ENCODE results near the gene ASF1A. TPM values are rescaled to one million over a fixed set of nuclear protein-coding genes. Genes with fewer than 3 reads are reported as not detected.

The ASF1A gene
- polyA plus RNA-seq, 1 donor from 2014 or later = 65.6 TPM

DNA sequence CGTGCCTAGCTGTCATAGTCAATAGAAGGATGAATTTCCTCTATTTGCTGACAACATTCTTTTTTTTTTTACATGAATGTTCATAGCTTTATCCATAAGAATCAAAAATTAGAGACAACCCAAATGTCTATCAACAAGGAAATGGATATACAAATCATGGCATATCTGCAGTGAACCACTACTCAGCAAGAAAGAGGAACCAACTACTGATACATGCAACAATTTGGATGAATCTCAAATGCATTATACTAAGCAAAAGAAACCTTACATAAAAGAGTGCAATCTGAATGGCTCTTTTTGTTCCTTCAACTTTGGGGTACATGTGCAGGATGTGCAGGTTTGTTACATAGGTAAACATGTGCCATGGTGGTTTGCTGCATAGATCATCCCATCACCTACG, 58.7 kb downstream of the ASF1A start:
- H3F3A ChIP-seq (ENCODE audit: insufficient read depth, low read length, poor library complexity, severe bottlenecking) = no peaks in the 10 kb centered on the region
- H4K20me1 ChIP-seq (ENCODE audit: insufficient read depth) = no peaks in the 10 kb centered on the region
- no peaks in the 10 kb centered on the region for H3K79me2 ChIP-seq (replicated peaks; ENCODE audit: insufficient read depth, low read length)
- H3K9ac ChIP-seq (ENCODE audit: low read length) = no peak overlapping the region
- H2AFZ ChIP-seq (ENCODE audit: low read depth, low read length) = no peak overlapping the region
- no peaks in the 10 kb centered on the region for H3K36me3 ChIP-seq (ENCODE audit: insufficient read depth, low read length)
- no peak overlapping the region for H3K27ac ChIP-seq (ENCODE audit: low read length)
- no peaks in the 10 kb centered on the region for H3K9me2 ChIP-seq (ENCODE audit: insufficient read depth, low read length)
- no peak overlapping the region for H3K4me2 ChIP-seq (ENCODE audit: low read length)
- H3K27me3 ChIP-seq (ENCODE audit: insufficient read depth, low read depth, low read length) = no peaks in the 10 kb centered on the region
- no peak overlapping the region for H3K4me3 ChIP-seq (ENCODE audit: low read length)
- TF ChIP-seq REST (IDR thresholded peaks at IDR 0.05; ENCODE audit: borderline replicate concordance) (no peak), MXI1 (conservative IDR thresholded peaks at IDR 0.05; ENCODE audit: poor library complexity, severe bottlenecking) (no peak), POLR2AphosphoS5 (IDR thresholded peaks at IDR 0.05) (no peak), CTCF (IDR thresholded peaks at IDR 0.05; ENCODE audit: poor library complexity, severe bottlenecking) (no peak)
- no peaks in the 10 kb centered on the region for H3K9me3 ChIP-seq (ENCODE audit: low read length)

GRCh38 chr6:118953391-118953790, 59.4 kb downstream of the ASF1A start:
- TF ChIP-seq CTCF (IDR thresholded peaks at IDR 0.05; ENCODE audit: poor library complexity, severe bottlenecking) (no peak), EZH2 (IDR thresholded peaks at IDR 0.05; ENCODE audit: borderline replicate concordance, insufficient read depth, low read length, poor library complexity, severe bottlenecking) (no peak), POLR2AphosphoS5 (IDR thresholded peaks at IDR 0.05) (no peak), TAF1 (IDR thresholded peaks at IDR 0.05; ENCODE audit: low read depth) (no peak)
- H3F3A ChIP-seq (ENCODE audit: insufficient read depth, low read length, poor library complexity, severe bottlenecking) = no peaks in the 10 kb centered on the region
- H3K9ac ChIP-seq (ENCODE audit: low read length) = no peak overlapping the region
- H3K27ac ChIP-seq (ENCODE audit: low read length) = no peak overlapping the region
- no peaks in the 10 kb centered on the region for H3K9me3 ChIP-seq (ENCODE audit: low read length)
- H3K36me3 ChIP-seq (ENCODE audit: insufficient read depth, low read length) = no peaks in the 10 kb centered on the region
- no peaks in the 10 kb centered on the region for H3K9me2 ChIP-seq (ENCODE audit: insufficient read depth, low read length)
- H2AFZ ChIP-seq (ENCODE audit: low read depth, low read length) = no peak overlapping the region
- no peaks in the 10 kb centered on the region for H3K79me2 ChIP-seq (replicated peaks; ENCODE audit: insufficient read depth, low read length)
- H4K20me1 ChIP-seq (ENCODE audit: insufficient read depth) = no peaks in the 10 kb centered on the region
- H3K4me3 ChIP-seq (ENCODE audit: low read length) = no peak overlapping the region
- no peaks in the 10 kb centered on the region for H3K27me3 ChIP-seq (ENCODE audit: insufficient read depth, low read depth, low read length)
- no peak overlapping the region for H3K4me2 ChIP-seq (ENCODE audit: low read length)

Other genes starting within 250 kb of the ASF1A start
- gene CEP85L, start 242.6 kb upstream of the ASF1A start, polyA plus RNA-seq = 16.0 and 17.0 TPM in 2 replicates
- 7.8 TPM in 2 replicates for gene MCM9, start 41.0 kb downstream of the ASF1A start, polyA plus RNA-seq
- gene FAM184A, start 184.5 kb downstream of the ASF1A start, polyA plus RNA-seq = 41.9 and 47.5 TPM in 2 replicates